IMR-90 (cell line): ENCODE measurements around the gene PDE11A. TPM values are rescaled to one million over a fixed set of nuclear protein-coding genes. Genes with fewer than 3 reads are reported as not detected.

Experiments used
- ATAC-seq: fragments of 200-7000 bp; cut with Tn5 transposase; 2 replicates; pipeline ENCODE4 v1.9.1; 2020; ENCODE audit warnings: low read depth, mild to moderate bottlenecking, moderate library complexity
- BruUV-seq: library from RNA; stranded (reverse); fragments of 400-500 nt; replicated peaks from 2 replicates; lab custom pipeline; 2021; lab: Mats Ljungman, UMichigan
- CTCF ChIA-PET: fragments of 300-600 bp; formaldehyde crosslinking; extraction: SDS; loops from one replicate; lab custom pipeline; 2021; ENCODE audit warnings: antibody characterized with exemption; lab: Yijun Ruan, JAX
- POLR2A ChIA-PET: fragments of 300-600 bp; sonication (Branson Sonifier 250); formaldehyde crosslinking; loops from one replicate; lab custom pipeline; 2022; ENCODE audit warnings: antibody characterized with exemption; ENCODE audit not compliant: unreplicated experiment; lab: Charles Lee
- DNase-seq: peaks from one replicate; pipeline ENCODE4 v3.0.0; 2013
- H2AFZ ChIP-seq: replicated peaks from 2 replicates; pipeline ENCODE3; 2013; ENCODE audit warnings: low read length, mild to moderate bottlenecking; ENCODE audit not compliant: poor library complexity
- H2AK5ac ChIP-seq: 2 replicates; pipeline ENCODE4 v1.6.1; 2013; ENCODE audit warnings: low read depth, low read length, inconsistent platforms
- H2AK9ac ChIP-seq: replicated peaks from 2 replicates; pipeline ENCODE3; 2013; ENCODE audit warnings: mild to moderate bottlenecking, low read depth, low read length, moderate library complexity; ENCODE audit not compliant: poor library complexity
- H2BK120ac ChIP-seq: 2 replicates; pipeline ENCODE4 v1.6.1; 2013; ENCODE audit warnings: low read depth, low read length, inconsistent platforms
- H2BK15ac ChIP-seq: 3 replicates; pipeline ENCODE4 v1.6.1; 2013; ENCODE audit warnings: low read depth, low read length, inconsistent platforms
- H2BK20ac ChIP-seq: 2 replicates; pipeline ENCODE4 v1.6.1; 2013; ENCODE audit warnings: low read depth, mild to moderate bottlenecking, inconsistent platforms, low read length, moderate library complexity
- H2BK5ac ChIP-seq: 2 replicates; pipeline ENCODE4 v1.6.1; 2013; ENCODE audit warnings: mild to moderate bottlenecking, low read depth, low read length, inconsistent platforms; ENCODE audit not compliant: poor library complexity, severe bottlenecking
- H3K14ac ChIP-seq: replicated peaks from 2 replicates; pipeline ENCODE4 v1.6.1; 2013; ENCODE audit warnings: low read depth, low read length, inconsistent platforms
- H3K18ac ChIP-seq: 2 replicates; pipeline ENCODE4 v1.6.1; 2013; ENCODE audit warnings: low read depth, low read length, control low read depth
- H3K23ac ChIP-seq: 2 replicates; pipeline ENCODE4 v1.6.1; 2013; ENCODE audit warnings: low read depth, low read length, inconsistent platforms
- H3K27ac ChIP-seq: 2 replicates; pipeline ENCODE4 v1.5.1; 2013; ENCODE audit warnings: mild to moderate bottlenecking, control low read depth, low read length; ENCODE audit not compliant: insufficient read depth
- H3K27me3 ChIP-seq: 2 replicates; pipeline ENCODE4 v1.6.1; 2013; ENCODE audit warnings: low read length; ENCODE audit not compliant: control insufficient read depth, insufficient read depth
- H3K36me3 ChIP-seq: 2 replicates; pipeline ENCODE4 v1.6.1; 2013; ENCODE audit warnings: low read length, mixed read lengths; ENCODE audit not compliant: control insufficient read depth, insufficient read depth
- H3K4ac ChIP-seq: 2 replicates; pipeline ENCODE4 v1.6.1; 2013; ENCODE audit warnings: low read depth, low read length, inconsistent platforms
- H3K4me1 ChIP-seq: 2 replicates; pipeline ENCODE4 v1.6.1; 2013; ENCODE audit warnings: low read length, mixed read lengths; ENCODE audit not compliant: control insufficient read depth, insufficient read depth
- H3K4me2 ChIP-seq: 2 replicates; pipeline ENCODE4 v1.6.1; 2013; ENCODE audit warnings: low read depth, mild to moderate bottlenecking, control low read depth, low read length, moderate library complexity
- H3K4me3 ChIP-seq: 2 replicates; pipeline ENCODE4 v1.5.1; 2013; ENCODE audit warnings: low read depth, mild to moderate bottlenecking, control low read depth, low read length, moderate library complexity; ENCODE audit not compliant: insufficient read depth
- H3K56ac ChIP-seq: 2 replicates; pipeline ENCODE4 v1.6.1; 2013; ENCODE audit warnings: low read length, inconsistent platforms; ENCODE audit not compliant: insufficient read depth; ENCODE audit errors: extremely low read depth
- H3K79me1 ChIP-seq, 2 experiments: 2 replicates each; pipeline ENCODE4 v1.6.1; 2013; ENCODE audit warnings: low read length in 2 of 2, inconsistent platforms in 1 of 2, low read depth in 1 of 2
- H3K9ac ChIP-seq: 2 replicates; pipeline ENCODE4 v1.6.1; 2013; ENCODE audit warnings: low read depth, low read length, control low read depth
- H3K9me1 ChIP-seq: 2 replicates; pipeline ENCODE4 v1.6.1; 2013; ENCODE audit warnings: low read length, inconsistent platforms; ENCODE audit not compliant: insufficient read depth
- H3K9me3 ChIP-seq: 2 replicates; pipeline ENCODE4 v1.6.1; 2013; ENCODE audit warnings: low read length; ENCODE audit not compliant: control insufficient read depth, insufficient read depth
- H4K20me1 ChIP-seq: 2 replicates; pipeline ENCODE4 v1.6.1; 2013; ENCODE audit warnings: low read length, inconsistent platforms; ENCODE audit not compliant: insufficient read depth
- H4K5ac ChIP-seq: 2 replicates; pipeline ENCODE4 v1.6.1; 2013; ENCODE audit warnings: mild to moderate bottlenecking, low read depth, low read length, control low read depth
- H4K8ac ChIP-seq, 2 experiments: 2 replicates each; pipeline ENCODE4 v1.6.1; 2013; ENCODE audit warnings: low read depth in 2 of 2, low read length in 2 of 2, control low read depth in 1 of 2, inconsistent platforms in 1 of 2
- H4K91ac ChIP-seq: 2 replicates; pipeline ENCODE4 v1.6.1; 2013; ENCODE audit warnings: low read depth, low read length, inconsistent platforms; ENCODE audit not compliant: insufficient read depth
- MAFK ChIP-seq: IDR thresholded peaks from 2 replicates; pipeline ENCODE4 v1.6.1; 2012; ENCODE audit warnings: low read depth, low read length, improper control_type of control experiment
- NFE2L2 ChIP-seq: fragments of 150-350 bp; IDR thresholded peaks from 2 replicates; pipeline ENCODE4 v1.6.1; 2016; ENCODE audit warnings: low read depth, mild to moderate bottlenecking, low read length
- POLR2A ChIP-seq: IDR thresholded peaks from 2 replicates; pipeline ENCODE4 v1.6.1; 2012; ENCODE audit warnings: mild to moderate bottlenecking, low read depth, low read length
- SMC3 ChIP-seq: fragments of 150-350 bp; IDR thresholded peaks from 2 replicates; pipeline ENCODE4 v1.6.1; 2016; ENCODE audit warnings: low read depth, mild to moderate bottlenecking, antibody characterized with exemption, low read length, moderate library complexity
- WGBS, 2 experiments: methylation state at CpG; one replicate each; pipeline versions ENCODE4 v1.1.5 to v1.1.7; 2013; ENCODE audit warnings: missing lambda C conversion rate in 2 of 2; ENCODE audit not compliant: insufficient read length in 1 of 2; ENCODE audit errors: extremely low coverage in 2 of 2; 5-methylcytosine and 5-hydroxymethylcytosine counted together
- dilution Hi-C: fragments of 300-500 bp; cut with HindIII; formaldehyde crosslinking; loops from one replicate; pipeline ENCODE4 v1.14.3; 2018; ENCODE audit warnings: low sequenced_read_pairs; ENCODE audit not compliant: unreplicated experiment
- in situ Hi-C: fragments of 300-500 bp; cut with MboI; formaldehyde crosslinking; loops from 3 replicates; pipeline ENCODE4 v1.14.3; 2019; ENCODE audit warnings: low sequenced_read_pairs, inconsistent platforms, mixed read lengths
- intact Hi-C: fragments of 100-400 bp; cut with micrococcal nuclease; formaldehyde crosslinking; loops from 2 replicates; pipeline ENCODE4 v1.10.0; 2022
- polyA plus RNA-seq, 3 experiments: library from polyadenylated mRNA; depleted of rRNA; stranded (reverse); fragments of >200 nt; gene quantifications; 2 replicates each; pipeline ENCODE4 v1.2.3, GENCODE V29; 2012; ENCODE audit warnings: low replicate concordance in 1 of 3
- total RNA-seq: library from RNA; depleted of rRNA; stranded (reverse); fragments of >200 nt; gene quantifications from 2 replicates; pipeline ENCODE4 v1.2.3, GENCODE V29; 2012
- TF ChIP-seq, protein P1 (sequence below): conservative IDR thresholded peaks from 2 replicates; pipeline ENCODE4 v1.5.1; 2012; ENCODE audit warnings: mild to moderate bottlenecking, low read depth, low read length, improper control_type of control experiment
- TF ChIP-seq, protein P2 (sequence below): fragments of 150-350 bp; IDR thresholded peaks from 2 replicates; pipeline ENCODE4 v1.6.1; 2017; ENCODE audit warnings: mild to moderate bottlenecking, antibody characterized with exemption, low read length, low read depth
- TF ChIP-seq, protein P3 (sequence below): fragments of 150-350 bp; IDR thresholded peaks from 2 replicates; pipeline ENCODE4 v1.6.1; 2016; ENCODE audit warnings: low read depth, mild to moderate bottlenecking, low read length, moderate library complexity, borderline replicate concordance

PDE11A gene
- total and polyA plus RNA-seq, 2 of the 4 experiments (the other 2 are of a cell fraction): 0.21 to 0.72 TPM

DNA sequence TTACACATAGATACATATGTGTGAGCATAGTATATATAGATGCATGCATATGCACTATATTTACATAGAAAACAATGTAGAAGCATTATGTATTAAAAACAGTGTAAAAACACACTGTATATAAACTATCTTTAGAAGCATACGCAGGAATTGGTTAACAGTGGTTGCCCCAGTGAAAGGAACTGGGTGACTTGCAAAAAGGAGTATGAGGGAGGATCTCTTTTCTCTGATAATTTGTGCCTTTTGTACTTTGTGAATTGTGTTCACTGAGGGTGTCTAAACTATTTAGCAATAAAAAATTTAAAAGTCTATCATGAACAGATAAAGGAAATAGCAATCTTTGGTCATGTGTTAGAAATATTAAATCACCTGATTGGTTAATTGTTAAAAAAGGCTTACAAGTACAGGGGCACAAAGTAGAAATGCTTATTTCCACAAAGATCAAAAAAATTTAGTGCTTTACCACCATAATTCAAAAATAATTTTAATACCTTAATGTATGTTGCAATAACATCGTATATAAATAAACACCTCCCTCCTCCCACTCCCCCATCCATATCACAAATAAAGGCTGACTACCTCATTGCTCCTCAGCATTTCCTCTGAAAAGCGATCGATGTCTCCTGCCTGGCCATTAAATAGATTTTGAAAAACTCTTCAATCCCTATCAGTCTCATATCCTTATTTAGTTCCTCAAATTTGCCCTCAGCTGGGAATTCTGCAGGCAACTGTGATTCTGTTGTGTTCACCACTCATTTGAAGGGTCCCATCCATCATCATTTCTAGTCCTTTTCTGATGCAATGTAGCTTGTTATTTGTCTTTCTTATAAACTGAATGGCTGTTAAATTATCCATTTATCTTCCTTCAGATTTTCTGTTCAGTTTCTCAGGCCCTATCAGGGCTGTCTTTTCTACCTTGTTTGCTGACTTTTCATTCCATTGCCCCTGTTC lies 422.7 kb downstream of the PDE11A start:
- no peak overlapping the region for H3K27ac ChIP-seq
- intact Hi-C loops: loop anchor here (10.0 kb wide), 1 partner anchor 795 kb away; no protein-coding TSS in a partner anchor

More for the DNA sequence above, 422.7 kb downstream of the PDE11A start:
- Histone ChIP-seq H2BK15ac (no peak overlapping the region), H3K4me1 (no peaks in the 10 kb centered on the region), H3K56ac (no peak overlapping the region), H3K9me3 (no peaks in the 10 kb centered on the region), H3K23ac (no peak overlapping the region), H3K4me2 (no peak overlapping the region), H4K20me1 (no peaks in the 10 kb centered on the region), H4K8ac (no peak overlapping the region), H2BK20ac (no peak overlapping the region), H3K18ac (no peak overlapping the region), H2AFZ (no peak overlapping the region), H3K79me1 (no peaks in the 10 kb centered on the region), H4K5ac (no peak overlapping the region), H3K4me3 (no peak overlapping the region), H3K9ac (no peak overlapping the region), H4K91ac (no peak overlapping the region), H2BK120ac (no peak overlapping the region), H2BK5ac (no peak overlapping the region), H3K4ac (no peak overlapping the region), H3K36me3 (no peaks in the 10 kb centered on the region), H2AK5ac (no peak overlapping the region), H3K27me3 (peaks cover 3% of the 10 kb centered on the region; the same call in 1 of the 2 replicates), H3K14ac (no peak overlapping the region), H2AK9ac (no peak overlapping the region), H3K9me1 (no peaks in the 10 kb centered on the region)
- ChIA-PET POLR2A (no interaction called here), CTCF (no interaction called here)
- DNase-seq: no peak
- no peak for ATAC-seq
- in situ Hi-C loops (no loop called here), dilution Hi-C loops (no loop called here)
- WGBS, 2 experiments: 65% methylated on average over 3 of the region's 4 CpGs; no CpG with 5 or more reads in 1 of the 2 experiments
- no TSS peak for BruUV-seq
- TF ChIP-seq, protein P1, sequence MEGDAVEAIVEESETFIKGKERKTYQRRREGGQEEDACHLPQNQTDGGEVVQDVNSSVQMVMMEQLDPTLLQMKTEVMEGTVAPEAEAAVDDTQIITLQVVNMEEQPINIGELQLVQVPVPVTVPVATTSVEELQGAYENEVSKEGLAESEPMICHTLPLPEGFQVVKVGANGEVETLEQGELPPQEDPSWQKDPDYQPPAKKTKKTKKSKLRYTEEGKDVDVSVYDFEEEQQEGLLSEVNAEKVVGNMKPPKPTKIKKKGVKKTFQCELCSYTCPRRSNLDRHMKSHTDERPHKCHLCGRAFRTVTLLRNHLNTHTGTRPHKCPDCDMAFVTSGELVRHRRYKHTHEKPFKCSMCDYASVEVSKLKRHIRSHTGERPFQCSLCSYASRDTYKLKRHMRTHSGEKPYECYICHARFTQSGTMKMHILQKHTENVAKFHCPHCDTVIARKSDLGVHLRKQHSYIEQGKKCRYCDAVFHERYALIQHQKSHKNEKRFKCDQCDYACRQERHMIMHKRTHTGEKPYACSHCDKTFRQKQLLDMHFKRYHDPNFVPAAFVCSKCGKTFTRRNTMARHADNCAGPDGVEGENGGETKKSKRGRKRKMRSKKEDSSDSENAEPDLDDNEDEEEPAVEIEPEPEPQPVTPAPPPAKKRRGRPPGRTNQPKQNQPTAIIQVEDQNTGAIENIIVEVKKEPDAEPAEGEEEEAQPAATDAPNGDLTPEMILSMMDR: no peak
- TF ChIP-seq POLR2A (no peak), MAFK (no peak), NFE2L2 (no peak), SMC3 (no peak)
- TF ChIP-seq, protein P2, sequence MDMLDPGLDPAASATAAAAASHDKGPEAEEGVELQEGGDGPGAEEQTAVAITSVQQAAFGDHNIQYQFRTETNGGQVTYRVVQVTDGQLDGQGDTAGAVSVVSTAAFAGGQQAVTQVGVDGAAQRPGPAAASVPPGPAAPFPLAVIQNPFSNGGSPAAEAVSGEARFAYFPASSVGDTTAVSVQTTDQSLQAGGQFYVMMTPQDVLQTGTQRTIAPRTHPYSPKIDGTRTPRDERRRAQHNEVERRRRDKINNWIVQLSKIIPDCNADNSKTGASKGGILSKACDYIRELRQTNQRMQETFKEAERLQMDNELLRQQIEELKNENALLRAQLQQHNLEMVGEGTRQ: no peak
- TF ChIP-seq, protein P3, sequence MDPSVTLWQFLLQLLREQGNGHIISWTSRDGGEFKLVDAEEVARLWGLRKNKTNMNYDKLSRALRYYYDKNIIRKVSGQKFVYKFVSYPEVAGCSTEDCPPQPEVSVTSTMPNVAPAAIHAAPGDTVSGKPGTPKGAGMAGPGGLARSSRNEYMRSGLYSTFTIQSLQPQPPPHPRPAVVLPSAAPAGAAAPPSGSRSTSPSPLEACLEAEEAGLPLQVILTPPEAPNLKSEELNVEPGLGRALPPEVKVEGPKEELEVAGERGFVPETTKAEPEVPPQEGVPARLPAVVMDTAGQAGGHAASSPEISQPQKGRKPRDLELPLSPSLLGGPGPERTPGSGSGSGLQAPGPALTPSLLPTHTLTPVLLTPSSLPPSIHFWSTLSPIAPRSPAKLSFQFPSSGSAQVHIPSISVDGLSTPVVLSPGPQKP: no peak
